SIG-M5 (cell line): Measurements from ENCODE around the gene CDK13.
"Not testable (repeated sequence)": the region's sequence is repeated elsewhere in the genome, so short reads cannot be mapped to it uniquely, and the experiment has no call there.

Experiments used
- DNase-seq: peaks from one replicate; lab custom pipeline; 2025; lab: John Stamatoyannopoulos, UW

Gene CDK13

DNA sequence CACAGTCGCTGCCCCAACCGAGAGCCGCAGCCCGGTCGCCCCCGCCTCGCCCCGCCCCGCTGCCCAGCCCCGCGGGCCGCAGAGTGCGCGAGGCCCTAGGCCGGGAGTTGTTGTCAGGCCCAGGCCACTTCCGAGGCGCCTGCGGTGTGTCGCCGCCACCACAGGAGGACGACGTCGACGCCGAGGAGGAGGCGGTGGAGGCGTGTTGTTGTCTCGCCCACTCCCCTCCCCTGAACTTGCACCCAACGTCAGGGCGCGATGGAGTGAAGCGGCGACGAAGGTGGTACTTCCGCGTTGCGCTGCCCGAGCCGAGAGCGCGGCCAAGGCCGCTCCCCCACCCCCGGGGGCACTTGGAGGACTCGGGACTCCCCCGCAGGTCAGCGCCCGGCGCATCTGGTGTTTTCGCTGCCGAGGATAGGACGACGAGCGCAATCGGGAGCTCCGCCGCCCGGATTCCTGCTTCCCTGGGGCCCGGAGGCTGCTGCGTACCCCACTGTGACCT, at the start of gene CDK13:
CDK13 (plus strand) TSS at position 286 of the 502 bp plus-strand sequence. CDS start 386 bp downstream, outside the sequence.
- peak; percentile 23 for DNase-seq

- no peak for DNase-seq
Measured at GRCh38 chr7:39904077-39904486, 46.0 kb upstream of the CDK13 start.

- no peak for DNase-seq
Measured at GRCh38 chr7:39908141-39908540, 41.9 kb upstream of the CDK13 start.

- no peak for DNase-seq
Measured at GRCh38 chr7:39908973-39909372, 41.1 kb upstream of the CDK13 start.

DNA sequence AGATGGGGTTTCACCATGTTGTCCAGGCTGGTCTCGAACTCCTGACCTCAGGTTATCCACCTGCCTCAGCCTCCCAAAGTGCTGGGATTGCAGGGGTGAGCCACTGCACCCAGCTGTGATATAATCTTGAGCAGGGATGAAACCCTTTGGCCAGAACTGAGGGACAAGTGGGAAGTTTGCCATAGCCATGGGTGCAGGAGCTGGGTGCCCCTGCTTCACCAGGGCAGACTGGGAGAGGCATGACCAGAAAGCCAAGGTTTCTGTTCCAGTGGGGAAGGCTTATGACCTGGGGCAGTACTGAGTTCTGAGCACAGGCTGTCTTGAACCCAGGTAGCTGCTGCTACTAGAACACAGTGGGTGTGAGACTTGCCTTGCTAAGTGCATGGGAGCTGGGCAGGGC, 40.5 kb upstream of the CDK13 start:
- no peak for DNase-seq

DNA sequence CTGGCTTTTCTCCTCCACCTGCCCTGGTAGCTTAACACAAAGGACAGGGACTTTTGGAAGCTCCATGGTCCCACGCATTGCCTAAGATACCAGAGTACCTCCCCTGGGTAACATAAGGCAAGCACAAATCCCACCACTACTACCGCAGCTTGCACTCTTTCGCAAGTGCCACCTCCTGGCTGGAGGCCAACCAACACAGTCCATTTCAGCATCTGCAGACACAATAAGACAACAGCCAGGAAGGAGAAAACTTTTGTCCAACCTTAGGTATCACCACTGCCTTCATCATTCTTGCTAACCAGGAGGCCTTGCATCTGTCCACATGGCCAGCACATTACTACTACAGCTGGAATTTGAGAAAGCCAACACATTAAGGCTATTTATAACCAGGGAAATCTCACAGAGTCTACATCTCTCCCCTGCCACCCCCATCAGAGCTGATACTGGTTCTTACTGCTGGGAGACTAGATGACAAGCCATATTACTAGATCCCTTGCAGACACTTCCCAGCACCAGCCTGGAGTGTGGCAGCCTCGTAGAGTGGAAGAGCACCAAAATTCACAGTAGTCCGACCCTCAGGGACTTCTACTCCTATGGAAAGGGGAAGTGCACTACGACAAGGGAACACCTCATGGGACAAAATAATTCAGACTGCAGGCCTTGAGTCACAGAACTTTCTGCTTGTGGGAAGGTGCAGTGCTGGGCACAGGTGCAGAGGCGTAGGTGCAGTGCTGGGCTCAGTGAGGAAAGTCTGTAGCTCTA, 39.8 kb upstream of the CDK13 start:
- no peak for DNase-seq

GRCh38 chr7:39911167-39911566, 38.9 kb upstream of the CDK13 start:
- DNase-seq = no peak

- not testable (repeated sequence) for DNase-seq
Measured at GRCh38 chr7:39915847-39916246, 34.2 kb upstream of the CDK13 start.

DNA sequence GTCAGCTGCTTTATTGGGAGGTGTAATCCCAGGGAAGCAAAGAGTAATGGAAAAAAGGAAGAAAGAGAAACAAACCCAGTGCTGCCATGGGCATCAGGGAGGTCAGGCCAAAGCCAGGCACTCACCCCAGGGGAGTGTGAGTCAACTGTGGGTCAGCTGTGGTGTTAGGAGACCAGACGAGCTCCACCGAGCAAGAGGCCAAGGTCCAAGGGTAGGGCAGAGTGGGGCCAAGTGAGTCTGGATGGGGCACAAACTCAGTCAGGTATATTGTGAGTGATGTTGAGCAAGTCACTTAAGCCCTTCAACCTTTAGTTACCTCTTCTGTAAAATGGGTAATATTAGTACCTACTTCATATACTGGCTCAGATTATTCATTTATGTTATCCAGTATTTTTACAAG, 30.4 kb upstream of the CDK13 start:
- no peak for DNase-seq

- DNase-seq = no peak
Measured at GRCh38 chr7:39921506-39922175, 28.4 kb upstream of the CDK13 start.

GRCh38 chr7:39922580-39922979, 27.5 kb upstream of the CDK13 start:
- DNase-seq = no peak

- DNase-seq = no peak
Measured at GRCh38 chr7:39923091-39923490, 27.0 kb upstream of the CDK13 start.

GRCh38 chr7:39924122-39924521, 25.9 kb upstream of the CDK13 start:
- DNase-seq = no peak

GRCh38 chr7:39926111-39926510, 23.9 kb upstream of the CDK13 start:
- no peak for DNase-seq

- no peak for DNase-seq
Measured at GRCh38 chr7:39927018-39927417, 23.0 kb upstream of the CDK13 start.

- no peak for DNase-seq
Measured at GRCh38 chr7:39934132-39934531, 15.9 kb upstream of the CDK13 start.

- no peak for DNase-seq
Measured at GRCh38 chr7:39936761-39937160, 13.3 kb upstream of the CDK13 start.

DNA sequence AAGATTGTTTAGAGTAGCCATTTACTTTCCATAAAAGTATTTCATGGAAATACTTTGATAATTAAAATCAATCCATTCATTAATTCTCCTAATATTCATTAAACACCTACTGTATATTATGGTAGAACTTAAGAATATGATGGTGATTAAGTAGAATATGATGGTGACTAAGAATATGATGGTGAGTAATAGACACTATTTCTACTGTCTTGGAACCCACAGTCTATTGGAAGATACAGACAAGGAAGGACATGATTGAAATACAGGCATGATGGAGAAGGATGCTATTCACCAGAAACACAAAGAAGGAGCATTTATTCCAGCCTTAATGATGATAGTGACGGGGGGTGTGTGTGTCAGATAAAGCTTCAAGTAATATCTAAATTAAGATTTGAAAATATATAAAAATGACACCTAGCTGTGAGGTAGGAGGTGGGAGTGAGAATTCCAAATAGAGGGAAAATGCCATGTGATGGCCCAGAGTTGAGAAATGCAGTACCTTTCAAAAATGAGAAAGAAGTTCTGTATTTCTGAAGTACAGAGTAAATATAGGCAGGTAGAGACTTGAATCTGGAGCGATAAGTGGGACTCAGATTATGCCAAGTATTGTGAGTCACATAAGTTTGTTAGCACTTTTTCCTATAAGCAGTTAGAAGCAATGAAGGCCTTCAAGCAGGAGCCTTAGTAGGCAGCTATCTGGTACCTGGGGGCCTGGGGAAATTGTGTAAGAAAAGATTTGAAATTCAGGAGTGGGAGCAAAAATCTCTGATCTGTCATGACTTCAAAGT, 12.5 kb upstream of the CDK13 start:
- no peak for DNase-seq

DNA sequence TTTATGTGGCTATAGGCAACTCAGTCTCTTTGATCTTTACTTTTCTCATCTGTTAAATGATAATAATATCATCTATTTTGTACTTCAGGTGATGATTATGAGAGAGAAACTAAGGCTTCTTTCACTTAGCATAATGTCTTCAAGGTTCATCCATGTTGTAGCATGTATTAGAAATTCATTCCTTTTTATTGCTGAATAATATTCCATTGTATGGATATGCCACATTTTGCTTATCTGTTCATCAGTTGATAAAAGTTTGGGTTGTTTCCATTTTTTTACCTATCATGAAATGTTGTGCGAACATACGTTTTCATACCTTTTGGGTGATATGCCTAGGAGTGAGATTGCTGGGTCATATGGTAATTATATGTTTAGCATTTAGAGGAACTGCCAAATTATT, 7.2 kb upstream of the CDK13 start:
- no peak for DNase-seq

GRCh38 chr7:39946693-39947092, 3.4 kb upstream of the CDK13 start:
- no peak for DNase-seq

GRCh38 chr7:39948375-39948955, 1.6 kb upstream of the CDK13 start:
- no peak for DNase-seq
